Upper lobe of left lung (tissue), 4 donors: ENCODE data around the gene HLA-DRA.

Experiments
- EP300 ChIP-seq, 4 donors: sonication (generic); formaldehyde crosslinking; IDR thresholded peaks; one replicate each; pipeline ENCODE4 v1.5.1; 2017; ENCODE audit warnings: antibody characterized with exemption in 4 of 4, control low read depth in 2 of 4
- TF ChIP-seq, protein P1 (sequence below), 6 experiments: fragments of 450-650 bp in 4 of 6; fragments of 200-600 bp in 2 of 6; sonication (generic) in 2 of 6; IDR thresholded peaks; one replicate each; pipeline ENCODE4 v1.5.1; 2016 to 2019; ENCODE audit warnings: antibody characterized with exemption in 6 of 6

DNA sequence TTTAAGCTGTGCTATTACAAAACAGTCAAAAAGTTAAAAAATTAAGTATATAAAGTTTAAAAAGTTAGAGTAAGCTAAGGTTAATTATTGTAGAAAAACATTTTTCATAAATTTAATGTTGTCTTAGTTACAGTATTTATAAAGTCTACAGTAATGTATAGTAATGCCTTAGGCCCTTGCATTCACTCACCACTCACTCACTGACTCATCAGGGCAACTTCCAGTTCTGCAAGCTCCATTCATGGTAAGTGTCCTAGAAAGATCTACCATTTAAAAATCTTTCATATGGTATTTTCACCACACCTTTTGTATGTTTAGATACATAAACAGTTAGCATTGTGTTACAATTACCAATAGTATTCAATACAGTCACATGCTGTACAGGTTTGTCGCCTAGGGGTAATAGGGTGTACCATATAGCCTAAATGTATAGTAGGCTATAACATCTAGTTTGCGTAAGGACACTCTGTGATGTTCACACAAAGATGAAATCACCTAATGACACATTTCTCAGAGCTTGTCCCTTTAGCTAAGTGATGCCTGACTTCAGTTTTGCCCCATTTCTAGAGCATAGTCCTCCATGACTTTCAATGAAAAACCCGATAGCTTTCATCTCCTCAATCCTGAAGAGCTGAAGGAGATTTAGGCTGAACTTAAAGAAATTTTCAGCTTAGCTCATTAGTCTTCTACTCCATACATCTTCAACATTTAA is 14.9 kb upstream of the HLA-DRA start:
- TF ChIP-seq EP300 (IDR thresholded peaks at IDR 0.05): no peak
- TF ChIP-seq, protein P1, sequence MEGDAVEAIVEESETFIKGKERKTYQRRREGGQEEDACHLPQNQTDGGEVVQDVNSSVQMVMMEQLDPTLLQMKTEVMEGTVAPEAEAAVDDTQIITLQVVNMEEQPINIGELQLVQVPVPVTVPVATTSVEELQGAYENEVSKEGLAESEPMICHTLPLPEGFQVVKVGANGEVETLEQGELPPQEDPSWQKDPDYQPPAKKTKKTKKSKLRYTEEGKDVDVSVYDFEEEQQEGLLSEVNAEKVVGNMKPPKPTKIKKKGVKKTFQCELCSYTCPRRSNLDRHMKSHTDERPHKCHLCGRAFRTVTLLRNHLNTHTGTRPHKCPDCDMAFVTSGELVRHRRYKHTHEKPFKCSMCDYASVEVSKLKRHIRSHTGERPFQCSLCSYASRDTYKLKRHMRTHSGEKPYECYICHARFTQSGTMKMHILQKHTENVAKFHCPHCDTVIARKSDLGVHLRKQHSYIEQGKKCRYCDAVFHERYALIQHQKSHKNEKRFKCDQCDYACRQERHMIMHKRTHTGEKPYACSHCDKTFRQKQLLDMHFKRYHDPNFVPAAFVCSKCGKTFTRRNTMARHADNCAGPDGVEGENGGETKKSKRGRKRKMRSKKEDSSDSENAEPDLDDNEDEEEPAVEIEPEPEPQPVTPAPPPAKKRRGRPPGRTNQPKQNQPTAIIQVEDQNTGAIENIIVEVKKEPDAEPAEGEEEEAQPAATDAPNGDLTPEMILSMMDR (IDR thresholded peaks at IDR 0.05): no peak
